Measurements from ENCODE around the gene KRT84.

DNA sequence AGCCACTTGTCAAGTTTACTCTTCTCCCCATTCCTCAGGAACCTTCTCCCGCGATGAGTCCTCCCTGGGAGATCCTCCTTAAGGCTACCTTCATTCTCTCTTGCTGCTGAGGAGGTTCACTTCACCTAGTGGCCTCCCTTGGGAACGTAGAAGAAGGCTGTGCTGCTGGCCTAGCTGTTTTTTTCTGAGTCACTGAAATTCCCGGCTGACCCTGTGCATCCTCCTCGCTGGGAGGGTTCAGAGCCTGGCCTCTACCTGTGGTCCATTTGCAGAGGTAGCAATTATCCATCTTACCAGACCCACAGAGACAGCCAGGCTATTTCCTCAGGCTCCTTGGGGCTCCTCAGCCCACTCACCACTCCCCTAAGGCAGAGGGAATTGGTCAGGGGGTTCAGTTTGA, 16.1 kb upstream of the KRT84 start:
- TF ChIP-seq, protein P1, sequence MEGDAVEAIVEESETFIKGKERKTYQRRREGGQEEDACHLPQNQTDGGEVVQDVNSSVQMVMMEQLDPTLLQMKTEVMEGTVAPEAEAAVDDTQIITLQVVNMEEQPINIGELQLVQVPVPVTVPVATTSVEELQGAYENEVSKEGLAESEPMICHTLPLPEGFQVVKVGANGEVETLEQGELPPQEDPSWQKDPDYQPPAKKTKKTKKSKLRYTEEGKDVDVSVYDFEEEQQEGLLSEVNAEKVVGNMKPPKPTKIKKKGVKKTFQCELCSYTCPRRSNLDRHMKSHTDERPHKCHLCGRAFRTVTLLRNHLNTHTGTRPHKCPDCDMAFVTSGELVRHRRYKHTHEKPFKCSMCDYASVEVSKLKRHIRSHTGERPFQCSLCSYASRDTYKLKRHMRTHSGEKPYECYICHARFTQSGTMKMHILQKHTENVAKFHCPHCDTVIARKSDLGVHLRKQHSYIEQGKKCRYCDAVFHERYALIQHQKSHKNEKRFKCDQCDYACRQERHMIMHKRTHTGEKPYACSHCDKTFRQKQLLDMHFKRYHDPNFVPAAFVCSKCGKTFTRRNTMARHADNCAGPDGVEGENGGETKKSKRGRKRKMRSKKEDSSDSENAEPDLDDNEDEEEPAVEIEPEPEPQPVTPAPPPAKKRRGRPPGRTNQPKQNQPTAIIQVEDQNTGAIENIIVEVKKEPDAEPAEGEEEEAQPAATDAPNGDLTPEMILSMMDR (IDR thresholded peaks at IDR 0.05): no peak
- no peak for TF ChIP-seq POLR2A (IDR thresholded peaks at IDR 0.05)
